ENCODE measurements around the gene LRBA. TPM values are rescaled to one million over a fixed set of nuclear protein-coding genes. Genes with fewer than 3 reads are reported as not detected.
"Not testable (repeated sequence)": the region's sequence is repeated elsewhere in the genome, so short reads cannot be mapped to it uniquely, and the experiment has no call there.

LRBA gene
- total and polyA plus RNA-seq, 4 donors: 11.8 to 149 (median 34.2) TPM

DNA sequence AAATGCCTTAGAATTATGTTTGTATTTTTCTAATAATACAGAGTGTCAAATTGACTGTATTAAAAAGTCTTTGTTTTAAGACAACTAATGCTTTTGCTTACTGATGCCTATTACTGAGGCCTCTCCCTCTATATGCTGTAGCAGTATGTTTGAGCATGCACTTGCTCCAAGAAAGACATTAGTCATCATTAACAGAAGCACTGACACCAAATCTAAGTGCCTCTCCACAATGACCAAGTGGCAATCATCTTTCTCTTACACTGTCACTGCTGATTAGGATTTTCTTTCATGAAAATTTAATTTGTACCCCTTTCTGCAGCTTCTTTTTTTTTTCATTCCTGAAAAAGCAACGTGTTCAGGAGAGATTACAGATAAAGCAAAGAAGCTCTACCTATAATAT, 444.2 kb downstream of the LRBA start:
- no peak overlapping the region for H3K27ac ChIP-seq (ENCODE audit: low read depth in 1 of 2, low read length in 1 of 2)
- no peak overlapping the region for H3K4me3 ChIP-seq
- H3K9me3 ChIP-seq (ENCODE audit: control insufficient read depth in 4 of 4, insufficient read depth in 3 of 4, low read length in 3 of 4): no peaks in the 10 kb centered on the region
- no peaks in the 10 kb centered on the region for H3K36me3 ChIP-seq (ENCODE audit: control insufficient read depth in 4 of 4, insufficient read depth in 4 of 4, low read length in 4 of 4)
- TF ChIP-seq, protein P1, sequence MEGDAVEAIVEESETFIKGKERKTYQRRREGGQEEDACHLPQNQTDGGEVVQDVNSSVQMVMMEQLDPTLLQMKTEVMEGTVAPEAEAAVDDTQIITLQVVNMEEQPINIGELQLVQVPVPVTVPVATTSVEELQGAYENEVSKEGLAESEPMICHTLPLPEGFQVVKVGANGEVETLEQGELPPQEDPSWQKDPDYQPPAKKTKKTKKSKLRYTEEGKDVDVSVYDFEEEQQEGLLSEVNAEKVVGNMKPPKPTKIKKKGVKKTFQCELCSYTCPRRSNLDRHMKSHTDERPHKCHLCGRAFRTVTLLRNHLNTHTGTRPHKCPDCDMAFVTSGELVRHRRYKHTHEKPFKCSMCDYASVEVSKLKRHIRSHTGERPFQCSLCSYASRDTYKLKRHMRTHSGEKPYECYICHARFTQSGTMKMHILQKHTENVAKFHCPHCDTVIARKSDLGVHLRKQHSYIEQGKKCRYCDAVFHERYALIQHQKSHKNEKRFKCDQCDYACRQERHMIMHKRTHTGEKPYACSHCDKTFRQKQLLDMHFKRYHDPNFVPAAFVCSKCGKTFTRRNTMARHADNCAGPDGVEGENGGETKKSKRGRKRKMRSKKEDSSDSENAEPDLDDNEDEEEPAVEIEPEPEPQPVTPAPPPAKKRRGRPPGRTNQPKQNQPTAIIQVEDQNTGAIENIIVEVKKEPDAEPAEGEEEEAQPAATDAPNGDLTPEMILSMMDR (IDR thresholded peaks at IDR 0.05; ENCODE audit: control extremely low read depth, extremely low read depth): no peak
- DNase-seq (no peak), ATAC-seq (ENCODE audit: insufficient read depth, low FRiP score) (no peak)
- no peak overlapping the region for H3K9ac ChIP-seq (ENCODE audit: insufficient read depth in 1 of 2, low read length in 2 of 2)
- H3K27me3 ChIP-seq (ENCODE audit: control insufficient read depth in 3 of 3, insufficient read depth in 3 of 3, low read length in 2 of 3): no peaks in the 10 kb centered on the region
- 83 to 89% methylated on average over 1 of the region's 1 CpG for WGBS, 2 donors
- no peaks in the 10 kb centered on the region for H3K4me1 ChIP-seq (ENCODE audit: control insufficient read depth in 5 of 5, insufficient read depth in 5 of 5, low read length in 5 of 5)

DNA sequence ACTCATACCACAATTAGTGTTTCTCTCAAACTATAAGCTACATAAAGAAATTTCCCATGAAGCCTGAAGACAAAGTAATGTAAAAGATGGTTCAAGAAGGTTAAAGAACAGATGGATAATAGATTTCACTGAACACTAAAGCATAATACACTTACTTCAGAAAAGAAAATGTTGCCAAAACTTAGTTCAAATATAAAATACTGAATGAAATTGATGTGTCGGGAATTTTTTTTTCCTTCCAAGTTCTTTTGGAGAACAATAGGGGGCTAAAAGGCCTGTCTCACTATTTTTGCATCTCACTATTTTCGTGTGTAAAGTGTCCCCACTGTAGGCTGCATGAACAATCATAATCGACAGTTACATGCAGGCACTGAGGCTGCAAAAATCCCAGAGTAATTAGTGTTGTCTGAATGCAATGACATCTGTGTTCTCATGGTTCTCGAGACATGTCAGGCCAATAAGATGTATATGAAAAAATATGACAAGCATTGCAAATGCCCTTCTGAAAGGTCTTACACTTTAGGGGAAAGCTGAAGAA, 445.0 kb downstream of the LRBA start:
- DNase-seq (no peak), ATAC-seq (ENCODE audit: insufficient read depth, low FRiP score) (no peak)
- no peaks in the 10 kb centered on the region for H3K9me3 ChIP-seq (ENCODE audit: control insufficient read depth in 4 of 4, insufficient read depth in 3 of 4, low read length in 3 of 4)
- no peak overlapping the region for H3K9ac ChIP-seq (ENCODE audit: insufficient read depth in 1 of 2, low read length in 2 of 2)
- H3K4me1 ChIP-seq (ENCODE audit: control insufficient read depth in 5 of 5, insufficient read depth in 5 of 5, low read length in 5 of 5): no peaks in the 10 kb centered on the region
- TF ChIP-seq, protein P1 (IDR thresholded peaks at IDR 0.05; ENCODE audit: control extremely low read depth, extremely low read depth): no peak
- H3K36me3 ChIP-seq (ENCODE audit: control insufficient read depth in 4 of 4, insufficient read depth in 4 of 4, low read length in 4 of 4): no peaks in the 10 kb centered on the region
- H3K27me3 ChIP-seq (ENCODE audit: control insufficient read depth in 3 of 3, insufficient read depth in 3 of 3, low read length in 2 of 3): no peaks in the 10 kb centered on the region
- no peak overlapping the region for H3K4me3 ChIP-seq
- H3K27ac ChIP-seq (ENCODE audit: low read depth in 1 of 2, low read length in 1 of 2): no peak overlapping the region
- WGBS, 2 donors: 91 to 94% methylated on average over 4 of the region's 4 CpGs

DNA sequence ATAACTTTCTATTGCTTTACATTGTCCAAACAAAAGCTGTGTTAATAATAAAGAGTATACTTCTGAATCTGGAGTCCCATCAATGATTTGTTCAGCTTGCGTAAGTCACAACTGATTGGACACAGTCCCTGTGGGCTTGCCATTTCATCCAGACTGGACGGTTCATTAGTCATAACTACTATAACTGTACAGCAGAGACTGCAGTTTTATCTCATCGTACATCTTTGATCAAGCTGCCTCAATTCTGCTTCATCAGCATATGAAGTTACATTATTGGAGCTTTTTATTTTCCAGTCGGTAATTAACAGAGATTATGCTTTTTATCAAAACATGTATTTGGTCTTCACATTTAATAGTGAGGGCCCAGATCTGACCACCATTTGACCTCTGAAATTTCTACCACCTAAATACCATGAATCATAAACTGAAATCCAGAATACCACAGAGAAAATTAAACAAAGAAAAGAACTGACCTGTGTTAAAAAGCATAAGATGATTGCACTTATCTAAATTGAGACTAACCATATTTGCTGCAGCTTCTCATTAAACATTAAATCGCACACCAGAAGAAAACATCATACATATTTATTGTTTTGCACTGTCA, 445.6 kb downstream of the LRBA start:
- no peaks in the 10 kb centered on the region for H3K27me3 ChIP-seq (ENCODE audit: control insufficient read depth in 3 of 3, insufficient read depth in 3 of 3, low read length in 2 of 3)
- DNase-seq (no peak), ATAC-seq (ENCODE audit: insufficient read depth, low FRiP score) (no peak)
- TF ChIP-seq, protein P1 (IDR thresholded peaks at IDR 0.05; ENCODE audit: control extremely low read depth, extremely low read depth): no peak
- H3K9ac ChIP-seq (ENCODE audit: insufficient read depth in 1 of 2, low read length in 2 of 2): no peak overlapping the region
- H3K27ac ChIP-seq (ENCODE audit: low read depth in 1 of 2, low read length in 1 of 2): no peak overlapping the region
- no peaks in the 10 kb centered on the region for H3K36me3 ChIP-seq (ENCODE audit: control insufficient read depth in 4 of 4, insufficient read depth in 4 of 4, low read length in 4 of 4)
- no peaks in the 10 kb centered on the region for H3K9me3 ChIP-seq (ENCODE audit: control insufficient read depth in 4 of 4, insufficient read depth in 3 of 4, low read length in 3 of 4)
- H3K4me3 ChIP-seq: no peak overlapping the region
- WGBS, 2 donors: 87 to 94% methylated on average over 5 of the region's 5 CpGs
- no peaks in the 10 kb centered on the region for H3K4me1 ChIP-seq (ENCODE audit: control insufficient read depth in 5 of 5, insufficient read depth in 5 of 5, low read length in 5 of 5)

DNA sequence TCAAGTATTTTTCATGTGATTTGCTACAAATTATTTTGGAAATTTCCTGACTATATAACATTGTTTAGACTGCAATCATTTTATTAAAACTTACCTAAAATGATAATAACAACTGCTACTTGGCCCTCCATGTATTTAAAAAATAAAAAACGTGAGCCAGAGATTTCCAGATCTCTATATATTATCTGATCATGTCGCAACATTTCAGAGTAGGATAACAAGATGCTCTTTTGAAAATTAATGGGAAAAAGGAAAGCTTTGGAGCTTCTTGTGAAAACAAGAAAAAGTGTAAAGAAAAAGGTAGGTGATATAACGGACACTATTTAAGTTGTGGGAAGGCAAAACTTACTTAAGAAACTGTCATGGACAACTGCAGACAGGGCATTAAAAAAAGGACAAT, 448.0 kb downstream of the LRBA start:
- TF ChIP-seq, protein P1 (IDR thresholded peaks at IDR 0.05; ENCODE audit: control extremely low read depth, extremely low read depth): no peak
- no peak overlapping the region for H3K9ac ChIP-seq (ENCODE audit: insufficient read depth in 1 of 2, low read length in 2 of 2)
- ATAC-seq (ENCODE audit: insufficient read depth, low FRiP score) (no peak), DNase-seq (no peak)
- no peaks in the 10 kb centered on the region for H3K36me3 ChIP-seq (ENCODE audit: control insufficient read depth in 4 of 4, insufficient read depth in 4 of 4, low read length in 4 of 4)
- H3K9me3 ChIP-seq (ENCODE audit: control insufficient read depth in 4 of 4, insufficient read depth in 3 of 4, low read length in 3 of 4): no peaks in the 10 kb centered on the region
- WGBS, 2 donors: 90 to 93% methylated on average over 3 of the region's 3 CpGs
- H3K4me1 ChIP-seq (ENCODE audit: control insufficient read depth in 5 of 5, insufficient read depth in 5 of 5, low read length in 5 of 5): no peaks in the 10 kb centered on the region
- H3K27ac ChIP-seq (ENCODE audit: low read depth in 1 of 2, low read length in 1 of 2): no peak overlapping the region
- no peak overlapping the region for H3K4me3 ChIP-seq
- H3K27me3 ChIP-seq (ENCODE audit: control insufficient read depth in 3 of 3, insufficient read depth in 3 of 3, low read length in 2 of 3): no peaks in the 10 kb centered on the region

DNA sequence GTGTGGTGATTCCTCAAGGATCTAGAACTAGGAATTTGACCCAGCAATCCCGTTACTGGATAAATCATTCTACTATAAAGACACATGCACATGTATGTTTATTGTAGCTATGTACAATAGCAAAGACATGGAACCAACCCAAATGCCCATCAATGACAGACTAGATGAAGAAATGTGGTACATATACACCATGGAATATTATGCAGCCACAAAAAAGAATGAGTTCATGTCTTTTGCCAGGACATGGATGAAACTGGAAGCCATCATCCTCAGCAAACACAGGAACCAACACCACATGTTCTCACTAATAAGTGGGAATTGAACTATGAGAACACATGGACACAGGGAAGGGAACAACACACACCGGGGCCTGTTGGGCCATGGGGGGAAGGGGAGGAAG, 450.1 kb downstream of the LRBA start:
- not testable (repeated sequence) for DNase-seq; H3K4me3 ChIP-seq; ATAC-seq (ENCODE audit: insufficient read depth, low FRiP score); H3K27me3 ChIP-seq (ENCODE audit: control insufficient read depth in 3 of 3, insufficient read depth in 3 of 3, low read length in 2 of 3); H3K4me1 ChIP-seq (ENCODE audit: control insufficient read depth in 5 of 5, insufficient read depth in 5 of 5, low read length in 5 of 5); H3K36me3 ChIP-seq (ENCODE audit: control insufficient read depth in 4 of 4, insufficient read depth in 4 of 4, low read length in 4 of 4); H3K9me3 ChIP-seq (ENCODE audit: control insufficient read depth in 4 of 4, insufficient read depth in 3 of 4, low read length in 3 of 4); H3K27ac ChIP-seq (ENCODE audit: low read depth in 1 of 2, low read length in 1 of 2); H3K9ac ChIP-seq (ENCODE audit: insufficient read depth in 1 of 2, low read length in 2 of 2)
- WGBS, 2 donors: 97 to 98% methylated on average over 2 of the region's 2 CpGs
